ENCODE data around the gene CYP2C18.
"Not testable (repeated sequence)": the region's sequence is repeated elsewhere in the genome, so short reads cannot be mapped to it uniquely, and the experiment has no call there.

Gene CYP2C18

DNA sequence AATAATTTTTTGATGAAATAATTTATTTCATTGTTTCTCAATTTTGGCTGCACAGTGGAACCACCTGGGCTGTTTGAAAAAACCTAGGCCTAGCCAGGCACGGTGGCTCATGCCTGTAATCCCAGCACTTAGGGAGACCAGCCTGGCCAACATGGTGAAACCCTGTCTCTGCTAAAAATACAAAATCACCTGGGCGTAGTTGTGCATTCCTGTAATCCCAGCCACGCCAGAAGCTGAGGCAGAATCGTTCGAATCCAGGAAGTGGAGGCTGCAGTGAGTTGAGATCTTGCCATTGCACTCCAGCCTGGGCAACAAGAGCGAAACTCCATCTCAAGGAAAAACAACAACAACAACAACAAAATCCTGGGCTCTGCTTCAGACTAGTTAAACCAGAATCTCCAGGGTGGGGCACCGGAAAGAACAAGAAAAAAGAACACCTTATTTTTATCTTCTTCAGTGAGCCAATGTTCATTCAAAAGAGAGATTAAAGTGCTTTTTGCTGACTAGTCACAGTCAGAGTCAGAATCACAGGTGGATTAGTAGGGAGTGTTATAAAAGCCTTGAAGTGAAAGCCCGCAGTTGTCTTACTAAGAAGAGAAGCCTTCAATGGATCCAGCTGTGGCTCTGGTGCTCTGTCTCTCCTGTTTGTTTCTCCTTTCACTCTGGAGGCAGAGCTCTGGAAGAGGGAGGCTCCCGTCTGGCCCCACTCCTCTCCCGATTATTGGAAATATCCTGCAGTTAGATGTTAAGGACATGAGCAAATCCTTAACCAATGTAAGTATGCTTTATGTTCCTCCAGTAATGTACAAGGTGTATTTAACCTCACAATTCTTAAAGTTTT is at the start of gene CYP2C18:
Gene CYP2C18 (plus strand): TSS at position 516 of the 841 bp plus-strand sequence. CDS start 91 bp downstream, at position 607.
- H3K27ac ChIP-seq (ENCODE audit: low read depth, low read length): no peak within 1 kb of the TSS
- H3K36me3 ChIP-seq (ENCODE audit: control insufficient read depth in 1 of 2, insufficient read depth in 2 of 2, low read length in 2 of 2): peaks cover 1 to 6% of the 10 kb centered on the region in 2 donors
- peak within 1 kb of the TSS; percentile 57 to 65 for H3K4me3 ChIP-seq (ENCODE audit: low read depth in 1 of 2, low read length in 2 of 2)
- no peaks in the 10 kb centered on the region for H3K27me3 ChIP-seq (ENCODE audit: control insufficient read depth in 1 of 2, insufficient read depth in 2 of 2, low read length in 2 of 2)
- H3K9ac ChIP-seq (ENCODE audit: low read depth in 1 of 2, low read length in 2 of 2): peak within 1 kb of the TSS in 1 of 2 donors; percentile 37
- peaks cover 3 to 11% of the 10 kb centered on the region in 2 donors for H3K4me1 ChIP-seq (ENCODE audit: control insufficient read depth in 1 of 2, insufficient read depth in 2 of 2, low read length in 2 of 2)
- no peaks in the 10 kb centered on the region for H3K9me3 ChIP-seq (ENCODE audit: control insufficient read depth in 1 of 2, low read length in 2 of 2)

DNA sequence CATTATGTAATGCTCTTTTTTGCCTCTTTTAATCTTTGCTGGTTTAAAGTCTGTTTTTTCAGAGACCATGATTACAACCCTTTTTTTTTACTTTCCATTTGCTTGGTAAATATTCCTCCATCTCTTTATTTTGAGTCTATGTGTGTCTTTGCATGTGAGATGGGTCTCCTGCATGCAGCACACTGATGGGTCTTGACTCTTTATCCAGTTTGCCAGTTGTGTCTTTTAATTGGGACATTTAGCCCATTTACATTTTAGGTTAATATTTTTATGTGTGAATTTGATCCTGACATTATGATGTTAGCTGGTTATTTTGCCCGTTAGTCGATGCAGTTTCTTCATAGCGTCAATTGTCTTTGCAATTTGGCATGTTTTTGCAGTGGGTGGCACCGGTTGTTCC is 45.4 kb upstream of the CYP2C18 start:
- peaks cover 2 to 20% of the 10 kb centered on the region in 2 donors for H3K9me3 ChIP-seq (ENCODE audit: control insufficient read depth in 1 of 2, low read length in 2 of 2)
- not testable (repeated sequence) for H3K27ac ChIP-seq (ENCODE audit: low read depth, low read length); H3K27me3 ChIP-seq (ENCODE audit: control insufficient read depth in 1 of 2, insufficient read depth in 2 of 2, low read length in 2 of 2); H3K4me1 ChIP-seq (ENCODE audit: control insufficient read depth in 1 of 2, insufficient read depth in 2 of 2, low read length in 2 of 2); H3K9ac ChIP-seq (ENCODE audit: low read depth in 1 of 2, low read length in 2 of 2); H3K36me3 ChIP-seq (ENCODE audit: control insufficient read depth in 1 of 2, insufficient read depth in 2 of 2, low read length in 2 of 2); H3K4me3 ChIP-seq (ENCODE audit: low read depth in 1 of 2, low read length in 2 of 2)

DNA sequence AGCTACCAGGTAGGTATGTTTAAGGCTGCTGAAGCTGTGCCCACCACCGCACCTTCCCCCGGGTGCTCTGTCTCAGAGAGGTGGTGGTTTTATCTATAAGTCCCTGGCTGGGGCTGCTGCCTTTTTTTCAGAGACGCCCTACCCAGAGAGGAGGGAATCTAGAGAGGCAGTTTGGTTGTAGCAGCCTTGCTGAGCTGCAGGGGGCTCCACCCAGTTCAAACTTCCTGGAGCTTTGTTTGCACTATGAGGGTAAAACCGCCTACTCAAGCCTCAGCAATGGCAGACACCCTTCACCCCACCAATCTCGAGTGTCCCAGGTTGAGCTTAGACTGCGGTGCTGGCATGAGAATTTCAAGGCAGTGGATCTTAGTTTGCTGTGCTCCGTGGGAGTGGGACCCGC is 43.6 kb upstream of the CYP2C18 start:
- H3K9ac ChIP-seq (ENCODE audit: low read depth in 1 of 2, low read length in 2 of 2): no peak overlapping the region
- no peak overlapping the region for H3K4me3 ChIP-seq (ENCODE audit: low read depth in 1 of 2, low read length in 2 of 2)
- H3K4me1 ChIP-seq (ENCODE audit: control insufficient read depth in 1 of 2, insufficient read depth in 2 of 2, low read length in 2 of 2): no peaks in the 10 kb centered on the region
- peaks cover 2 to 12% of the 10 kb centered on the region in 2 donors for H3K9me3 ChIP-seq (ENCODE audit: control insufficient read depth in 1 of 2, low read length in 2 of 2)
- no peaks in the 10 kb centered on the region for H3K36me3 ChIP-seq (ENCODE audit: control insufficient read depth in 1 of 2, insufficient read depth in 2 of 2, low read length in 2 of 2)
- no peak overlapping the region for H3K27ac ChIP-seq (ENCODE audit: low read depth, low read length)
- no peaks in the 10 kb centered on the region for H3K27me3 ChIP-seq (ENCODE audit: control insufficient read depth in 1 of 2, insufficient read depth in 2 of 2, low read length in 2 of 2)

DNA sequence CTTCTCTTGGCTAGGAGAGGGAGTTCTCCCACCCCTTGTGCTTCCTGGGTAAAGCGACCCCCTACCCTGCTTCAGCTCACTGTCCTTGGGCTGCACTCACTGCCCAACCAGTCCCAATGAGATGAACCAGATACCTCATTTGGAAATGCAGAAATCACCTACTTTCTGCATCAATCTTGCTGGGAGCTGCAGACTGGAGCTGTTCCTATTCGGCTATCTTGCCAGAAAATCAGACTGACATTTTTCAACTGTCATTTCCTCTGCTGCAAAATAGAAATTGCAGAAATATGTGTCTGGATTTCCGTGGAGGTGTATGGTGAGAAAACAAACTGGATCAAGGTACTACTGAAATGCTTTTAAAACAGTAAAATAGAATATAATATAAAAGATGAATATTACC is 43.0 kb upstream of the CYP2C18 start:
- no peaks in the 10 kb centered on the region for H3K36me3 ChIP-seq (ENCODE audit: control insufficient read depth in 1 of 2, insufficient read depth in 2 of 2, low read length in 2 of 2)
- no peaks in the 10 kb centered on the region for H3K4me1 ChIP-seq (ENCODE audit: control insufficient read depth in 1 of 2, insufficient read depth in 2 of 2, low read length in 2 of 2)
- H3K27me3 ChIP-seq (ENCODE audit: control insufficient read depth in 1 of 2, insufficient read depth in 2 of 2, low read length in 2 of 2): no peaks in the 10 kb centered on the region
- no peak overlapping the region for H3K27ac ChIP-seq (ENCODE audit: low read depth, low read length)
- H3K9me3 ChIP-seq (ENCODE audit: control insufficient read depth in 1 of 2, low read length in 2 of 2): peaks cover 2 to 12% of the 10 kb centered on the region in 2 donors
- H3K4me3 ChIP-seq (ENCODE audit: low read depth in 1 of 2, low read length in 2 of 2): no peak overlapping the region
- H3K9ac ChIP-seq (ENCODE audit: low read depth in 1 of 2, low read length in 2 of 2): no peak overlapping the region

DNA sequence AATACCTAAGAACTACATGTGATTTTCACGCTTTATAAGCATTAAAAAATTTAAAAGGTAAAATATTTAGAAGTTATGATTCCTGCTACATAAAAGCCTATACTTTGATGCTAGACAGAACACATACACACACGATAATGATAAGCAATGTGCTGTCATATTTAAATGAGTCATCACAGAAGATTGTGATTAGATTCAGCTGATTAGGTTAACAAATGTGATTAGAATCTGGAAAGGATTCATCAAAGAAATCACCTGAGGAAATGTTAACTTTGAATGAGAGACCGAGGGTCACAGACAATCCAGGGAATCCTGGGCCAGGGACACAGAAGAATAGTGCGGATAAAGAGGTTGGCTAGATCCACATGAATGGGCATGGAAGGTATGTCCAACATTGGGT is 42.0 kb upstream of the CYP2C18 start:
- no peak overlapping the region for H3K27ac ChIP-seq (ENCODE audit: low read depth, low read length)
- H3K4me3 ChIP-seq (ENCODE audit: low read depth in 1 of 2, low read length in 2 of 2): no peak overlapping the region
- H3K9me3 ChIP-seq (ENCODE audit: control insufficient read depth in 1 of 2, low read length in 2 of 2): peaks cover 2 to 12% of the 10 kb centered on the region in 2 donors
- no peaks in the 10 kb centered on the region for H3K36me3 ChIP-seq (ENCODE audit: control insufficient read depth in 1 of 2, insufficient read depth in 2 of 2, low read length in 2 of 2)
- no peaks in the 10 kb centered on the region for H3K27me3 ChIP-seq (ENCODE audit: control insufficient read depth in 1 of 2, insufficient read depth in 2 of 2, low read length in 2 of 2)
- H3K9ac ChIP-seq (ENCODE audit: low read depth in 1 of 2, low read length in 2 of 2): no peak overlapping the region
- no peaks in the 10 kb centered on the region for H3K4me1 ChIP-seq (ENCODE audit: control insufficient read depth in 1 of 2, insufficient read depth in 2 of 2, low read length in 2 of 2)

DNA sequence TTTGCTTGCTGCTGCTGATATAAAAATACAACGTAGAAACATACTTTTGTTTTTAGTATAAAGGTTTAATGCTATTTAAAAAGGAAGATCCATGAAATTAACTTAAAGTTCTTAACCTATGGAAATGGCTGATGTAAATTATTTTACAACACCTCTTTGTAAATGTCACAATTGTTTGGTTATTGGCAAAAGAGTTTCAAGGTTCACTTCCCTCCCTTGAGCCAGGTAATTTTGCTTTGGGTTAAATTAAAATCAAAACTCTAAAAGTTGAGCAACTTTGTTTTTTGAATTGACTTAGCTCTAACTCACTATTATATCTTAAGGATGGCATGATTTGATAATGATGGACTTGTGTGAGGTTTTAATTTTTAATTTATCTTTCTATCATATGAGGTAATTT is 39.2 kb upstream of the CYP2C18 start:
- no peaks in the 10 kb centered on the region for H3K36me3 ChIP-seq (ENCODE audit: control insufficient read depth in 1 of 2, insufficient read depth in 2 of 2, low read length in 2 of 2)
- H3K9ac ChIP-seq (ENCODE audit: low read depth in 1 of 2, low read length in 2 of 2): no peak overlapping the region
- no peaks in the 10 kb centered on the region for H3K4me1 ChIP-seq (ENCODE audit: control insufficient read depth in 1 of 2, insufficient read depth in 2 of 2, low read length in 2 of 2)
- no peaks in the 10 kb centered on the region for H3K9me3 ChIP-seq (ENCODE audit: control insufficient read depth in 1 of 2, low read length in 2 of 2)
- H3K4me3 ChIP-seq (ENCODE audit: low read depth in 1 of 2, low read length in 2 of 2): no peak overlapping the region
- H3K27ac ChIP-seq (ENCODE audit: low read depth, low read length): no peak overlapping the region
- no peaks in the 10 kb centered on the region for H3K27me3 ChIP-seq (ENCODE audit: control insufficient read depth in 1 of 2, insufficient read depth in 2 of 2, low read length in 2 of 2)

DNA sequence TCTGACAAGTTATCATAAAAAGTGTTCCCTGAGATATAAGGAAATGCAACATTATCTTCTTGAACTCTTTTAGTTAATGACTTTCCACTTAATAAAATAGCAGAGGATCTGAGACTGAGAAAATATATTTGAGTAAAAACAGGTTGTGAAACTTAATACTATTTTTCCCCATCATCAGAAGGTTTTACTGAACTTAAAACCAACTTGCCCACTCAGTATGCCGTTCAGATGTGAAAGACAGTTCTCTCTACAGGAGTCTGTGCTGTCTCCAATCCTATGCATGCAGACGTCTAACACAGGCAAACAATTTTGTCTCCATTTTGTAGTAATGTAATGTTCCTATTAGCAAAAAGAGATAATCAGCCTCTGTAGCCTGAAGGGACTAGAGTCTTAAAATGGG is 38.2 kb upstream of the CYP2C18 start:
- Histone ChIP-seq H3K36me3 (ENCODE audit: control insufficient read depth in 1 of 2, insufficient read depth in 2 of 2, low read length in 2 of 2) (no peaks in the 10 kb centered on the region), H3K9ac (ENCODE audit: low read depth in 1 of 2, low read length in 2 of 2) (no peak overlapping the region), H3K4me3 (ENCODE audit: low read depth in 1 of 2, low read length in 2 of 2) (no peak overlapping the region), H3K27me3 (ENCODE audit: control insufficient read depth in 1 of 2, insufficient read depth in 2 of 2, low read length in 2 of 2) (no peaks in the 10 kb centered on the region), H3K27ac (ENCODE audit: low read depth, low read length) (no peak overlapping the region), H3K4me1 (ENCODE audit: control insufficient read depth in 1 of 2, insufficient read depth in 2 of 2, low read length in 2 of 2) (no peaks in the 10 kb centered on the region), H3K9me3 (ENCODE audit: control insufficient read depth in 1 of 2, low read length in 2 of 2) (no peaks in the 10 kb centered on the region)

DNA sequence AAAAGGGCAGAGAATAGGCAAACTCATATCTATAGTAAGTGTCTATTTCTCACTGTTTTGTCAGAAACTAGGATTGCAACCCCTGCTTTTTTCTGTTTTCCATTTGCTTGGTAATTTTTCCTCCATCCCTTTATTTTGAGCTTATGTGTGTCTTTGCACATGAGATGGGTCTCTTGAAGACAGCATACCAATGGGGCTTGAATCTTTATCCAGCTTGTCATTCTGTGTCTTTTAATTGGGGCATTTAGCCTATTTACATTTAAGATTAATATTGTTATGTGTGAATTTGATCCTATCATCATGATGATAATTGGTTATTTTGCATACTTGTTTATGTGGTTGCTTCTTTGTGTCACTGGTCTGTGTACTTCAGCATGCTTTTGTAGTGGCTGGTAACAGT is 28.3 kb upstream of the CYP2C18 start:
- H3K9me3 ChIP-seq (ENCODE audit: control insufficient read depth in 1 of 2, low read length in 2 of 2); H3K4me1 ChIP-seq (ENCODE audit: control insufficient read depth in 1 of 2, insufficient read depth in 2 of 2, low read length in 2 of 2); H3K9ac ChIP-seq (ENCODE audit: low read depth in 1 of 2, low read length in 2 of 2); H3K27me3 ChIP-seq (ENCODE audit: control insufficient read depth in 1 of 2, insufficient read depth in 2 of 2, low read length in 2 of 2); H3K4me3 ChIP-seq (ENCODE audit: low read depth in 1 of 2, low read length in 2 of 2); H3K36me3 ChIP-seq (ENCODE audit: control insufficient read depth in 1 of 2, insufficient read depth in 2 of 2, low read length in 2 of 2); H3K27ac ChIP-seq (ENCODE audit: low read depth, low read length): not testable (repeated sequence)

DNA sequence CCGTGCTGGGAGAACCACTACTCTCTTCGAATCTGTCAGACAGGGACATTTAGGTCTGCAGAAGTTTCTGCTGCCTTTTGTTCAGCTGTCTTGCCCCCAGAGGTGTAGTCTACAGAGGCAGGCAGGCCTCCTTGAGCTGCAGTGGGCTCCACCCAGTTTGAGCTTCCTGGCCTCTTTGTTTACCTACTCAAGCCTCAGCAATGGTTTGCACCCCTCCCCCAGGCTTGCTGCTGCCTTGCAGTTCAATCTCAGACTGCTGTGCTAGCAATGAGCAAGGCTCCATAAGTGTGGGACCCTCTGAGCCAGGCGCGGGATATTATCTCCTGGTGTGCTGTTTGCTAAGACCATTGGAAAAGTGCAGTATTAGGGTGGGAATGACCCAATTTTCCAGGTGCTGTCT is 20.5 kb upstream of the CYP2C18 start:
- not testable (repeated sequence) for H3K36me3 ChIP-seq (ENCODE audit: control insufficient read depth in 1 of 2, insufficient read depth in 2 of 2, low read length in 2 of 2); H3K4me1 ChIP-seq (ENCODE audit: control insufficient read depth in 1 of 2, insufficient read depth in 2 of 2, low read length in 2 of 2); H3K4me3 ChIP-seq (ENCODE audit: low read depth in 1 of 2, low read length in 2 of 2); H3K9ac ChIP-seq (ENCODE audit: low read depth in 1 of 2, low read length in 2 of 2); H3K27me3 ChIP-seq (ENCODE audit: control insufficient read depth in 1 of 2, insufficient read depth in 2 of 2, low read length in 2 of 2); H3K9me3 ChIP-seq (ENCODE audit: control insufficient read depth in 1 of 2, low read length in 2 of 2); H3K27ac ChIP-seq (ENCODE audit: low read depth, low read length)

DNA sequence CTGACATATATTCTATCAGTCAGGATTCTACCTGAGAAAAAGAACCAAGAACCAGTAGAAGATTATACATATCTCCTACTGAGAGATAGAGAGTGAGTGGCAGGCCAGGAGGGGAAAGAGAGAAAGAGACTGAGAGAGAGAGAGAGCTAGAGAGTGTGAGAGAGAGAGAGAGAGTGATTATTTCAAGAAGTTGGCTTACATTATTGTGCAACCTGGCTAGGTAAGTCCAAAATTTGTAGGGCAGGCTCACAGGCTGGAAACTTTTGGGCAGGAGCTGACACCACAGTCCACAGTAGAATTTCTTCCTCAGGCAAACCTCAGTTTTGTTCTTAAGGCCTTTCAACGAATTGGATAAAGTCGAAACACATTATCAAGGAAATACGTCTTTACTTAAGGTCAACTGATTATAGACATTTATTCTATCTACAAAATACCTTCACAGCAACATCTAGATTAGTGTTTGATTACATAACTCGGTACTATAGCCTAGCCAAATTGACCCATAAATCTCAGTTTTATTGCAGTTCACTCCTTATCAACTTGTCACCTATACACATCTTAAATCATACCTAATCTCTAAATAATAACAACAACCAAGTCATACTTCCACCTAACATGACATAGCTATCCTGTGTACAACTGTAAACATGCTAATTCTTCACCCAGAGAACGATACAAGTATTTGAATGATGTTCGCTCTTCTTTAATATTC is 17.0 kb upstream of the CYP2C18 start:
- Histone ChIP-seq H3K4me1 (ENCODE audit: control insufficient read depth in 1 of 2, insufficient read depth in 2 of 2, low read length in 2 of 2) (peaks cover 0 to 11% of the 10 kb centered on the region in 2 donors), H3K27ac (ENCODE audit: low read depth, low read length) (no peak overlapping the region), H3K9ac (ENCODE audit: low read depth in 1 of 2, low read length in 2 of 2) (no peak overlapping the region)

More for the DNA sequence above, 17.0 kb upstream of the CYP2C18 start:
- Histone ChIP-seq H3K9me3 (ENCODE audit: control insufficient read depth in 1 of 2, low read length in 2 of 2) (peaks cover 0 to 3% of the 10 kb centered on the region in 2 donors), H3K27me3 (ENCODE audit: control insufficient read depth in 1 of 2, insufficient read depth in 2 of 2, low read length in 2 of 2) (no peaks in the 10 kb centered on the region), H3K36me3 (ENCODE audit: control insufficient read depth in 1 of 2, insufficient read depth in 2 of 2, low read length in 2 of 2) (no peaks in the 10 kb centered on the region), H3K4me3 (ENCODE audit: low read depth in 1 of 2, low read length in 2 of 2) (peak overlapping the region in 1 of 2 donors; percentile 35)

All from duodenal mucosa (tissue), 2 donors.